Dedifferentiated amniotic fluid mesenchymal stem cell (primary cell): ENCODE results near the gene CD14.
"Not testable (repeated sequence)": the region's sequence is repeated elsewhere in the genome, so short reads cannot be mapped to it uniquely, and the experiment has no call there.

Experiments used
- DNase-seq: peaks from one replicate; pipeline ENCODE4 v3.0.0-alpha.2; 2016; ENCODE audit errors: extremely low spot score

Gene CD14

GRCh38 chr5:140635291-140636257, 2.6 kb upstream of the CD14 start:
- no peak for DNase-seq

- DNase-seq = no peak
Observed at GRCh38 chr5:140634103-140634502, 1.1 kb upstream of the CD14 start.

- DNase-seq = no peak
Observed at GRCh38 chr5:140633501-140633900, 526 bp upstream of the CD14 start.

- DNase-seq = no peak
Observed at GRCh38 chr5:140632366-140633020, 482 bp downstream of the CD14 start.

GRCh38 chr5:140631831-140632365, 1.1 kb downstream of the CD14 start:
- DNase-seq = no peak

- DNase-seq = no peak
Observed at GRCh38 chr5:140631036-140631417, 1.9 kb downstream of the CD14 start.

GRCh38 chr5:140630292-140631035, 2.5 kb downstream of the CD14 start:
- DNase-seq = no peak

- no peak for DNase-seq
Observed at GRCh38 chr5:140628711-140629110, 4.3 kb downstream of the CD14 start.

- DNase-seq = no peak
Observed at GRCh38 chr5:140627972-140628371, 5.0 kb downstream of the CD14 start.

- not testable (repeated sequence) for DNase-seq
Observed at GRCh38 chr5:140624886-140625285, 8.1 kb downstream of the CD14 start.

GRCh38 chr5:140623061-140623460, 9.9 kb downstream of the CD14 start:
- not testable (repeated sequence) for DNase-seq

- DNase-seq = no peak
Observed at GRCh38 chr5:140622301-140622700, 10.7 kb downstream of the CD14 start.

- no peak for DNase-seq
Observed at GRCh38 chr5:140611020-140611521, 21.9 kb downstream of the CD14 start.

GRCh38 chr5:140609126-140609525, 23.8 kb downstream of the CD14 start:
- no peak for DNase-seq

- DNase-seq = no peak
Observed at GRCh38 chr5:140608722-140609121, 24.3 kb downstream of the CD14 start.

GRCh38 chr5:140607031-140607430, 25.9 kb downstream of the CD14 start:
- no peak for DNase-seq

- DNase-seq = no peak
Observed at GRCh38 chr5:140605879-140606278, 27.1 kb downstream of the CD14 start.

GRCh38 chr5:140603734-140604133, 29.2 kb downstream of the CD14 start:
- DNase-seq = no peak

GRCh38 chr5:140603446-140603698, 29.6 kb downstream of the CD14 start:
- not testable (repeated sequence) for DNase-seq

GRCh38 chr5:140602147-140602546, 30.8 kb downstream of the CD14 start:
- no peak for DNase-seq

GRCh38 chr5:140600096-140600495, 32.9 kb downstream of the CD14 start:
- DNase-seq = no peak

- DNase-seq = no peak
Observed at GRCh38 chr5:140598836-140599235, 34.1 kb downstream of the CD14 start.
